PC-9 (cell line): ENCODE measurements around the gene PFN2.

Source experiments
- CTCF ChIP-seq: fragments of 200-600 bp; sonication (generic); conservative IDR thresholded peaks from 2 replicates; pipeline ENCODE4 v1.6.1; 2017; ENCODE audit warnings: mixed run types, antibody characterized with exemption, mild to moderate bottlenecking, moderate library complexity
- EZH2 ChIP-seq: fragments of 200-600 bp; sonication (generic); IDR thresholded peaks from 2 replicates; pipeline ENCODE4 v1.8.0; 2017; ENCODE audit warnings: antibody characterized with exemption, low read depth

- no peak for TF ChIP-seq CTCF
- TF ChIP-seq EZH2, result no peak
These were observed 15.9 kb downstream of the PFN2 start for GRCh38 chr3:149954812-149955211.
